ENCODE results near the gene PDZD8. TPM values are rescaled to one million over a fixed set of nuclear protein-coding genes. Genes with fewer than 3 reads are reported as not detected.

Gene PDZD8
- total RNA-seq, 2 experiments from 2014 or later = 15.5 to 16.2 TPM

GRCh38 chr10:117390420-117390819 is 15.2 kb upstream of the PDZD8 start:
- no peak for DNase-seq
- Mint-ChIP-seq H3K4me1 (ENCODE audit: low read depth) (no peaks in the 10 kb centered on the region), H3K36me3 (ENCODE audit: low read depth) (no peaks in the 10 kb centered on the region), H3K27me3 (peaks cover 41% of the 10 kb centered on the region), H3K4me3 (no peak overlapping the region), H3K27ac (no peak overlapping the region), H3K9me3 (no peaks in the 10 kb centered on the region)
- ChIA-PET CTCF (no interaction called here), POLR2A (no interaction called here)
- intact Hi-C loops (cut with micrococcal nuclease) = no loop called here
- no peak for TF ChIP-seq CTCF (IDR thresholded peaks at IDR 0.05)
- no peak for ATAC-seq

GRCh38 chr10:117386805-117387204 is 11.6 kb upstream of the PDZD8 start:
- peaks cover 40% of the 10 kb centered on the region for H3K27me3 Mint-ChIP-seq
- no peaks in the 10 kb centered on the region for H3K4me1 Mint-ChIP-seq (ENCODE audit: low read depth)
- H3K4me3 Mint-ChIP-seq = no peak overlapping the region
- intact Hi-C loops (cut with micrococcal nuclease) = no loop called here
- H3K9me3 Mint-ChIP-seq = no peaks in the 10 kb centered on the region
- DNase-seq (no peak), ATAC-seq (no peak)
- H3K36me3 Mint-ChIP-seq (ENCODE audit: low read depth) = no peaks in the 10 kb centered on the region
- ChIA-PET CTCF (interaction anchor here (2.0 kb wide), 1 partner anchor 170 kb away, joined by 6 read pairs; no protein-coding TSS in a partner anchor), POLR2A (no interaction called here)
- TF ChIP-seq CTCF (IDR thresholded peaks at IDR 0.05) = no peak
- no peak overlapping the region for H3K27ac Mint-ChIP-seq

- no peak for TF ChIP-seq CTCF (IDR thresholded peaks at IDR 0.05)
- no peaks in the 10 kb centered on the region for H3K36me3 Mint-ChIP-seq (ENCODE audit: low read depth)
- ChIA-PET CTCF (interaction anchor here (1.5 kb wide), 1 partner anchor 166 kb away, joined by 7 read pairs; no protein-coding TSS in a partner anchor), POLR2A (no interaction called here)
- intact Hi-C loops (cut with micrococcal nuclease) = no loop called here
- no peaks in the 10 kb centered on the region for H3K9me3 Mint-ChIP-seq
- no peak overlapping the region for H3K27ac Mint-ChIP-seq
- no peak for DNase-seq
- peaks cover 42% of the 10 kb centered on the region for H3K27me3 Mint-ChIP-seq
- ATAC-seq = no peak
- H3K4me3 Mint-ChIP-seq = no peak overlapping the region
- H3K4me1 Mint-ChIP-seq (ENCODE audit: low read depth) = no peaks in the 10 kb centered on the region
These were observed 7.6 kb upstream of the PDZD8 start for GRCh38 chr10:117382861-117383260.

- DNase-seq = peak; percentile 41
- TF ChIP-seq CTCF (IDR thresholded peaks at IDR 0.05) = no peak
- Mint-ChIP-seq H3K4me1 (ENCODE audit: low read depth) (peaks cover 31% of the 10 kb centered on the region), H3K9me3 (no peaks in the 10 kb centered on the region), H3K27ac (peak overlapping the region; percentile 82), H3K4me3 (peak overlapping the region; percentile 89), H3K36me3 (ENCODE audit: low read depth) (peaks cover 10% of the 10 kb centered on the region), H3K27me3 (peaks cover 17% of the 10 kb centered on the region)
- peak; percentile 46 for ATAC-seq
- ChIA-PET CTCF (interaction anchor here (0.8 to 1.7 kb wide), 5 partner anchors 14 to 1380 kb away, joined by 3 to 10 read pairs (median 3); partner anchors contain the start of gene CACUL1), POLR2A (interaction anchor here (0.6 to 1.0 kb wide), 3 partner anchors 12 to 53 kb away, joined by 3 read pairs; no protein-coding TSS in a partner anchor)
- intact Hi-C loops (cut with micrococcal nuclease) = no loop called here
These were observed 507 bp downstream of the PDZD8 start for GRCh38 chr10:117374506-117375359.

Measured in activated CD8-positive, alpha-beta T cell treated with anti-CD3 and anti-CD28 coated beads for 36 hours (primary cell).